Measurements from ENCODE around the gene CC2D2A. TPM values are rescaled to one million over a fixed set of nuclear protein-coding genes. Genes with fewer than 3 reads are reported as not detected.

CC2D2A gene
- total and polyA plus RNA-seq, 2 of the 13 experiments (the other 11 are each of a cell fraction or from before 2014, with no cell fraction given), result 4.2 to 7.2 TPM

- peak; percentile 92 for TF ChIP-seq HNF1A (IDR thresholded peaks at IDR 0.05; ENCODE audit: low read depth)
- peak; percentile 72; the same call in 1 of the 2 replicates for TF ChIP-seq HNF1A (CRISPR knock-in tag; IDR thresholded peaks at IDR 0.05; ENCODE audit: borderline replicate concordance)
- TF ChIP-seq MED8 (CRISPR knock-in tag; IDR thresholded peaks at IDR 0.05; ENCODE audit: insufficient replicate concordance), result no peak
- TF ChIP-seq TAF1 (CRISPR knock-in tag; IDR thresholded peaks at IDR 0.05), result no peak
- TF ChIP-seq SMAD1 (CRISPR knock-in tag; IDR thresholded peaks at IDR 0.05; ENCODE audit: borderline replicate concordance, low read depth), result no peak
- TF ChIP-seq EP300 (IDR thresholded peaks at IDR 0.05; ENCODE audit: low read depth in 2 of 2, low read length in 2 of 2), result peak in 1 of 2 experiments; percentile 53; a peak in 1 of 4 replicates
- no peak for TF ChIP-seq EP300 (CRISPR knock-in tag; IDR thresholded peaks at IDR 0.05; ENCODE audit: borderline replicate concordance)
- TF ChIP-seq CEBPG (CRISPR knock-in tag; IDR thresholded peaks at IDR 0.05), result peak; percentile 66
- no peak for TF ChIP-seq SOX6 (IDR thresholded peaks at IDR 0.05)
- TF ChIP-seq SOX6 (CRISPR knock-in tag; IDR thresholded peaks at IDR 0.05), result peak; percentile 51; the same call in 1 of the 2 replicates
- TF ChIP-seq CBX5 (CRISPR knock-in tag; IDR thresholded peaks at IDR 0.05; ENCODE audit: borderline replicate concordance), result no peak
- no peak for TF ChIP-seq ZBTB2 (CRISPR knock-in tag; IDR thresholded peaks at IDR 0.05; ENCODE audit: low read depth)
- TF ChIP-seq ARID3A (IDR thresholded peaks at IDR 0.05; ENCODE audit: low read depth, low read length), result peak; percentile 78
- TF ChIP-seq MTF1 (CRISPR knock-in tag; IDR thresholded peaks at IDR 0.05), result no peak
- TF ChIP-seq ZBTB7A (CRISPR knock-in tag; IDR thresholded peaks at IDR 0.05), result no peak
- peak; percentile 49 for TF ChIP-seq NCOA2 (CRISPR knock-in tag; IDR thresholded peaks at IDR 0.05)
- TF ChIP-seq SNRNP70 (IDR thresholded peaks at IDR 0.05; ENCODE audit: low read depth, low read length), result no peak
- TF ChIP-seq PHF20 (CRISPR knock-in tag; IDR thresholded peaks at IDR 0.05), result no peak
- TF ChIP-seq ZNF33B (CRISPR knock-in tag; IDR thresholded peaks at IDR 0.05), result no peak
- TF ChIP-seq CREB1 (IDR thresholded peaks at IDR 0.05), result no peak
- 0 out of 2 replicates have a peak, but pooled peaks have one; percentile 19 for TF ChIP-seq CREB1 (CRISPR knock-in tag; IDR thresholded peaks at IDR 0.05)
- TF ChIP-seq ZNF652 (CRISPR knock-in tag; IDR thresholded peaks at IDR 0.05; ENCODE audit: borderline replicate concordance, low read depth), result peak; percentile 62; the same call in 1 of the 2 replicates
- no peak for TF ChIP-seq CCDC6 (CRISPR knock-in tag; IDR thresholded peaks at IDR 0.05)
These were observed 82.2 kb downstream of the CC2D2A start (continued) for GRCh38 chr4:15551740-15552446.
